Measurements from ENCODE around the gene KIF24. TPM values are rescaled to one million over a fixed set of nuclear protein-coding genes. Genes with fewer than 3 reads are reported as not detected.

Gene KIF24
- total RNA-seq, 1 donor from 2014 or later, result 1.4 TPM

- TF ChIP-seq CTCF (IDR thresholded peaks at IDR 0.05), result no peak
- Histone ChIP-seq H3K27me3 (ENCODE audit: low read depth) (no peaks in the 10 kb centered on the region), H3K4me1 (peaks cover 17% of the 10 kb centered on the region), H3K27ac (no peak overlapping the region), H3K9me3 (no peaks in the 10 kb centered on the region), H3K4me3 (no peak overlapping the region), H3K36me3 (no peaks in the 10 kb centered on the region)
- ATAC-seq, result no peak
- intact Hi-C loops (cut with DNase I), result no loop called here
- no peak for DNase-seq
Observed at GRCh38 chr9:34326690-34327089, 2.4 kb downstream of the KIF24 start.

- H3K27me3 ChIP-seq (ENCODE audit: low read depth), result no peaks in the 10 kb centered on the region
- no peak overlapping the region for H3K27ac ChIP-seq
- ATAC-seq (no peak), DNase-seq (no peak)
- no peaks in the 10 kb centered on the region for H3K36me3 ChIP-seq
- no peaks in the 10 kb centered on the region for H3K9me3 ChIP-seq
- TF ChIP-seq CTCF (IDR thresholded peaks at IDR 0.05), result no peak
- H3K4me1 ChIP-seq, result peaks cover 2% of the 10 kb centered on the region
- H3K4me3 ChIP-seq, result no peak overlapping the region
- intact Hi-C loops (cut with DNase I), result no loop called here
Observed at GRCh38 chr9:34322899-34323591, 6.0 kb downstream of the KIF24 start.

- intact Hi-C loops (cut with DNase I), result no loop called here
- no peak overlapping the region for H3K27ac ChIP-seq
- H3K9me3 ChIP-seq, result no peaks in the 10 kb centered on the region
- H3K4me3 ChIP-seq, result no peak overlapping the region
- no peak for DNase-seq
- no peaks in the 10 kb centered on the region for H3K4me1 ChIP-seq
- H3K27me3 ChIP-seq (ENCODE audit: low read depth), result no peaks in the 10 kb centered on the region
- ATAC-seq, result no peak
- no peak for TF ChIP-seq CTCF (IDR thresholded peaks at IDR 0.05)
- H3K36me3 ChIP-seq, result no peaks in the 10 kb centered on the region
Observed at GRCh38 chr9:34321451-34321850, 7.6 kb downstream of the KIF24 start.

- Histone ChIP-seq H3K27ac (no peak overlapping the region), H3K9me3 (no peaks in the 10 kb centered on the region), H3K27me3 (ENCODE audit: low read depth) (no peaks in the 10 kb centered on the region), H3K36me3 (no peaks in the 10 kb centered on the region), H3K4me1 (no peaks in the 10 kb centered on the region), H3K4me3 (no peak overlapping the region)
- TF ChIP-seq CTCF (IDR thresholded peaks at IDR 0.05), result no peak
- peak in 1 of 2 donors; percentile 32 for ATAC-seq
- intact Hi-C loops (cut with DNase I), result no loop called here
- no peak for DNase-seq
Observed at GRCh38 chr9:34318163-34318790, 10.8 kb downstream of the KIF24 start.

DNA sequence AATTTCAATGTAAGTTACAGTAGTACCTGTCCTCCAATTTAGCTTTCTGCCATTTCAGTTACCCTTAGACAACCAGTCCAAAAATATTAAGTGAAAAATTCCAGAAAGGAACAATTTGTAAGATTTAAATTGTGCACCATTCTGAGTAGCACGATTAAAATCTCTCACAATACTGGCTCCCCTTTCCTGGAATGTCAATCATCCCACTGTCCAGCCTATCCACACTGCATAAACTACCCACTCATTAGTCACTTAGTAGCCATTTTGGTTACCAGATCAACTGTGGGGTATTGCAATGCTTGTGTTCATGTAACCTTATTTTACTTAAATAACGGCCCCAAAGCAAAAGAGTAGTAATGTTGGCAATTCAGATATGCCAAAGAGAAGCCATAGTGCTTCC, 11.6 kb downstream of the KIF24 start:
- Histone ChIP-seq H3K4me1 (no peaks in the 10 kb centered on the region), H3K36me3 (no peaks in the 10 kb centered on the region), H3K4me3 (no peak overlapping the region), H3K9me3 (no peaks in the 10 kb centered on the region), H3K27me3 (ENCODE audit: low read depth) (no peaks in the 10 kb centered on the region), H3K27ac (no peak overlapping the region)
- TF ChIP-seq CTCF (IDR thresholded peaks at IDR 0.05), result no peak
- ATAC-seq, result no peak
- DNase-seq, result no peak
- intact Hi-C loops (cut with DNase I), result no loop called here
